Measurements from ENCODE around the gene CAB39.

CAB39 gene

DNA sequence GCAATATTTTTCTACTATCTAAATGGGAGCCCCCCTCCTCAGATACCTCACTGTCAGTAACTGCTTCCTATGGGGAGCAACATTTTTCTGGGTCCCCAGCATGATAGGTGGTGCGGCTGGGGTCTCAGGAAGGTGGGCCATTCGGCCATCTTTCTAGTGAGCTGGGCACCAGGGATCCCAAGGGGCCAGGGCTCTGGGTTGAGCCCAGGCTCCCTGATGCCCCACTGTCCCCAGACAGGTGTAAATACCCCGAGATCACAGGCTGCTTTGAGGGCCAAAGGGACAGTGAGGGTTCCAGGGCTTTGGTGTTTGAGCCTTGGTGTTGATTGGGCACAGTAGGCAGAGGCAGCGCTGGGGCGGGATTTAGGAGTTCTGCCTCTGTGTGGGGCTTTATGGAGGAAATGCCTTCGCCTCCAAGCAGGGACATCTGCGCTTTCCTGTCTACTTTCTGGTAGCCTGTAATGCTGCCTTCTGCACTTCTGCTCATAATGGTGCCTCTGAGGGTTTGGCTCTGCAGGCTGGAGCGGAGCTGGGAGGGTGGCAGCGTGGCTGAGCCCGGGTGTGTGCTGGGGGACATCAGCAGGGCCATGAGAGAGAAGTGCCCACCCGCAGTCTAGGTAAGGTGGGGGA, 157.4 kb downstream of the CAB39 start:
- DNase-seq (ENCODE audit: low read depth in 1 of 2, low spot score in 1 of 2), result no peak
- in situ Hi-C loops (cut with HindIII; ENCODE audit: low pct_unique_long_range_greater_than_20kb, low sequenced_read_pairs), result no loop called here
- TF ChIP-seq JUND (IDR thresholded peaks at IDR 0.05; ENCODE audit: low read depth), result no peak

Data from T47D (cell line).